ENCODE measurements around the gene SLMAP. TPM values are rescaled to one million over a fixed set of nuclear protein-coding genes. Genes with fewer than 3 reads are reported as not detected.

Gene SLMAP
- total and polyA plus RNA-seq, 2 donors (not counting 1 experiment from before 2014, with no cell fraction given) = 9.7 to 67.2 TPM

- H3K4me2 ChIP-seq (replicated peaks; ENCODE audit: low read depth, low read length, poor library complexity, severe bottlenecking) = no peak overlapping the region
- Mint-ChIP-seq H3K4me3 (no peak overlapping the region), H3K9me3 (ENCODE audit: insufficient read depth) (no peaks in the 10 kb centered on the region), H3K27ac (no peak overlapping the region), H3K4me1 (peaks cover 30% of the 10 kb centered on the region), H3K27me3 (no peaks in the 10 kb centered on the region)
- no peaks in the 10 kb centered on the region for H3K9me3 ChIP-seq (ENCODE audit: control extremely low read depth in 1 of 3, control insufficient read depth in 2 of 3, insufficient read depth in 1 of 3, low read length in 2 of 3)
- no peak for ATAC-seq (ENCODE audit: low read depth)
- no peak overlapping the region for H3K4me3 ChIP-seq (ENCODE audit: control extremely low read depth in 1 of 5, extremely low read depth in 1 of 5, insufficient read depth in 1 of 5, low read depth in 2 of 5, low read length in 4 of 5)
- TF ChIP-seq EZH2 (IDR thresholded peaks at IDR 0.05; ENCODE audit: borderline replicate concordance, insufficient read depth, low read depth, low read length, poor library complexity, severe bottlenecking) (no peak), CTCF (IDR thresholded peaks at IDR 0.05) (no peak)
- CTCF ChIA-PET = no interaction called here
- intact Hi-C loops (cut with micrococcal nuclease) = no loop called here
- H3K79me2 ChIP-seq (ENCODE audit: control insufficient read depth, insufficient read depth, low read length) = peaks cover 82% of the 10 kb centered on the region
- H3K36me3 ChIP-seq (replicated peaks in 1 of 2; ENCODE audit: control extremely low read depth in 1 of 2, control insufficient read depth in 1 of 2, extremely low read depth in 1 of 2, insufficient read depth in 2 of 2, low read length in 1 of 2) = peaks cover 0 to 3% of the 10 kb centered on the region in 2 experiments
- DNase-seq = no peak
- no peak overlapping the region for H2AFZ ChIP-seq (ENCODE audit: insufficient read depth, low read depth, low read length, poor library complexity, severe bottlenecking)
- peaks cover 47% of the 10 kb centered on the region for H4K20me1 ChIP-seq (ENCODE audit: control insufficient read depth, insufficient read depth, low read length, poor library complexity, severe bottlenecking)
- peaks cover 17 to 21% of the 10 kb centered on the region in 2 donors for H3K4me1 ChIP-seq (ENCODE audit: control insufficient read depth in 2 of 2, insufficient read depth in 2 of 2, low read length in 2 of 2)
- WGBS (ENCODE audit: insufficient coverage) = no CpG with 5 or more reads among the region's 1 CpG
- no peak overlapping the region for H3K9ac ChIP-seq (ENCODE audit: low read length)
- no peaks in the 10 kb centered on the region for H3K27me3 ChIP-seq (replicated peaks in 1 of 4; ENCODE audit: control extremely low read depth in 1 of 4, control insufficient read depth in 3 of 4, insufficient read depth in 4 of 4, low read length in 3 of 4)
- H3K27ac ChIP-seq (ENCODE audit: low read length in 2 of 2) = no peak overlapping the region
- POLR2A ChIA-PET = no interaction called here
These were observed 28.1 kb downstream of the SLMAP start for GRCh38 chr3:57784089-57784735.

DNA sequence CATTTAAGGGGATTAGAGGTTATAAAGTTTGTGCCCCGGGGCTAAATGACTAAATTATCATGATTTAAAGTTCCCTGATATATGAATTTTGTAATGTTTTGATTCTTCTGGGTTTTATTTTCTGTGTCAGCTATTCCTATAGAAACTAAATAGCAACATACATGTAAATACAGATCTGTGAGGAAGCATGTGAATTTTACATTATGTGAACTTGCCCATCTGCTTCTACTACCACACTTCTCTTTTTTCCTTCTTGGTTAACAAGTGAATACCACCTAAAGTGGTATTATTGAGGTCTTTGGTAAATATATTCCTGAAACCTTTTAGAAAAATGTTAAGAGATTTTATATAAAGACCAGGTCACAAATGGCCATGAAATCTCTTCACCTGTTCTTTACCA lies 29.3 kb downstream of the SLMAP start:
- Histone ChIP-seq H4K20me1 (ENCODE audit: control insufficient read depth, insufficient read depth, low read length, poor library complexity, severe bottlenecking) (peaks cover 47% of the 10 kb centered on the region), H3K4me2 (replicated peaks; ENCODE audit: low read depth, low read length, poor library complexity, severe bottlenecking) (no peak overlapping the region), H3K27ac (ENCODE audit: low read length in 2 of 2) (no peak overlapping the region), H3K9me3 (ENCODE audit: control extremely low read depth in 1 of 3, control insufficient read depth in 2 of 3, insufficient read depth in 1 of 3, low read length in 2 of 3) (no peaks in the 10 kb centered on the region), H3K27me3 (replicated peaks in 1 of 4; ENCODE audit: control extremely low read depth in 1 of 4, control insufficient read depth in 3 of 4, insufficient read depth in 4 of 4, low read length in 3 of 4) (no peaks in the 10 kb centered on the region), H3K9ac (ENCODE audit: low read length) (no peak overlapping the region), H3K79me2 (ENCODE audit: control insufficient read depth, insufficient read depth, low read length) (peaks cover 82% of the 10 kb centered on the region), H3K4me1 (ENCODE audit: control insufficient read depth in 2 of 2, insufficient read depth in 2 of 2, low read length in 2 of 2) (peaks cover 17 to 22% of the 10 kb centered on the region in 2 donors), H3K36me3 (replicated peaks in 1 of 2; ENCODE audit: control extremely low read depth in 1 of 2, control insufficient read depth in 1 of 2, extremely low read depth in 1 of 2, insufficient read depth in 2 of 2, low read length in 1 of 2) (peaks cover 0 to 3% of the 10 kb centered on the region in 2 experiments), H3K4me3 (ENCODE audit: control extremely low read depth in 1 of 5, extremely low read depth in 1 of 5, insufficient read depth in 1 of 5, low read depth in 2 of 5, low read length in 4 of 5) (no peak overlapping the region), H2AFZ (ENCODE audit: insufficient read depth, low read depth, low read length, poor library complexity, severe bottlenecking) (no peak overlapping the region)
- no peak for DNase-seq
- no peak overlapping the region for H3K27ac Mint-ChIP-seq
- ATAC-seq (ENCODE audit: low read depth) = no peak
- no CpG with 5 or more reads among the region's 1 CpG for WGBS (ENCODE audit: insufficient coverage)
- H3K4me1 Mint-ChIP-seq = peaks cover 30% of the 10 kb centered on the region
- no peaks in the 10 kb centered on the region for H3K9me3 Mint-ChIP-seq (ENCODE audit: insufficient read depth)
- ChIA-PET CTCF (interaction anchor here (1.4 kb wide), 1 partner anchor 41 kb away, joined by 4 read pairs; no protein-coding TSS in a partner anchor), POLR2A (no interaction called here)
- intact Hi-C loops (cut with micrococcal nuclease) = no loop called here
- no peak overlapping the region for H3K4me3 Mint-ChIP-seq
- no peaks in the 10 kb centered on the region for H3K27me3 Mint-ChIP-seq
- no peak for TF ChIP-seq CTCF (IDR thresholded peaks at IDR 0.05)
- no peak for TF ChIP-seq EZH2 (IDR thresholded peaks at IDR 0.05; ENCODE audit: borderline replicate concordance, insufficient read depth, low read depth, low read length, poor library complexity, severe bottlenecking)

All from B cell (primary cell).